GM04503 (cell line): ENCODE results near the gene PDE7B.

ENCODE experiments used
- DNase-seq: peaks from one replicate; pipeline ENCODE4 v3.0.0-alpha.2; 2012; ENCODE audit warnings: low read depth

Gene PDE7B

GRCh38 chr6:136236466-136237293, 385.2 kb downstream of the PDE7B start:
- DNase-seq, result no peak

DNA sequence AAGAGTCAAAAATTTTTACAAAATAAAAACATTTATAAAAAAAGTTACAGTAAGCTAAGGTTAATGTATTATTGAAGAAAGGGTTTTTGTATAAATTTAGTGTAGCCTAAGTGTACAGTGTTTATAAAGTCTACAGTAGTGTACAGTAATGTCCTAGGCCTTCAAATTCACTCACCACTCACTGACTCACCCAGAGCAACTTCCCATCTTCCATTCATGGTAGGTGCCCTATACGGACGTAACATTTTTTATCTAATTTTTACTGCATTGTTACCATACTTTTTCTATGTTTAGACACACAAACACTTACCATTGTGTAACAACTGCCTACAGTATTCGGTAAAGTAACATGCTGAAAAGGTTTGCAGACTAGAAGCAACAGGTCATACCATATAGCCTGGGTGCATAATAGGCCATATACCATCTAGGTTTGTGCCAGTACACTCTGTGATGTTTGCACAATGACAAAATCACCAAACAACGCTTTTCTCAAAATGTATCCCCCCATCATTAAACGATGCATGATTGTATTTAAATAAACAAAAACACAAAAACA, 392.6 kb downstream of the PDE7B start:
- DNase-seq, result no peak
